ENCODE data around the gene LTBR.

LTBR gene

DNA sequence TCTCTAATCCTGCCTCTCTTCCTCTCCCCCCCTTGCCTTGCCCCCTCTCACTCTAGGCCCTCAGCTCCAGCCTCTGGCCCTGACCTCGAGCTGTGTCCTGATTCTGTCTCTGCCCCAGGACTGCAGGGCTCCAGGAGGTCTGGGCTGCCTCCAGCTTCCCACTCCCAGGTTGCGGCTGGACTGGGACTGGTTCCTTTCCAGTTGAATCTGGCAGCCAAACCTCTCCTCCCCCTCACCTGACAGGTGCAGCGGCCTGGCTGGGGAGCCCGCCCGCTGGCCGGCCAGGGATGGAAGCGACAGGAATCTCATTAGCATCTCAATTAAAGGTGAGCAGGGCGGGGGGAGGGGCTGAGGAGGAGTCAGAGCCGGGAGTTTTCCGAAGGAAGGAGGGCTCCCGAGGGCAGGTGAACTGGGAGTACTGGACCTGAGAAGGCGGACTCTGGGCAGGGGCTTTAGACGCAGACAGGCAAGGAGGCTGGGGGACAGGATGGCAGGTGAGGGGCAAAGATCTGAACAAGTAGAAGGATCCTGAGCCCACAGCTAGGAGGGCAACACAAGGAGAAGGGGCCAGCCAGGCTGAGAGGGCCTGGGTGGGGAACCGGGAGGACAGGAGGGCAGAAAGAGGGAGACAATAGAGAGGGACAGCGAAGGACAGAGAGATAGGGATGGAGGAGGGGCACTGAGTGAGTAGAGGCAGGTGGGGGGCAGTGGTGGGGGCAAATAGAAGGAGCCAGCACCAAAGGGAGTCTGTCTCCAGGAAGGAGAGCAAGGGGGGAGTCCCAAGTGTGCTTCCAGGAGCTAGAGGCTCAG lies 8.5 kb upstream of the LTBR start, which contains the start of gene SCNN1A:
Gene SCNN1A, minus strand, starts transcription at position 295 of the 810 bp plus-strand sequence. CDS start 780 bp downstream, outside the sequence.
- Histone ChIP-seq H3K79me2 (peaks cover 7% of the 10 kb centered on the region), H3K4me2 (ENCODE audit: low read length) (peak within 1 kb of the TSS; percentile 25), H3K4me1 (peaks cover 39% of the 10 kb centered on the region), H3K4me3 (ENCODE audit: low read depth, low read length) (peak within 1 kb of the TSS; percentile 31), H2AFZ (peak within 1 kb of the TSS; percentile 73), H3K9me3 (ENCODE audit: control insufficient read depth, low read length) (no peaks in the 10 kb centered on the region), H3K9ac (peak within 1 kb of the TSS; percentile 38), H3K27ac (peak within 1 kb of the TSS; percentile 98), H3K27me3 (ENCODE audit: control insufficient read depth, insufficient read depth, low read length) (no peaks in the 10 kb centered on the region), H3K36me3 (ENCODE audit: control insufficient read depth, insufficient read depth, low read length) (no peaks in the 10 kb centered on the region)
- TF ChIP-seq, protein P1, sequence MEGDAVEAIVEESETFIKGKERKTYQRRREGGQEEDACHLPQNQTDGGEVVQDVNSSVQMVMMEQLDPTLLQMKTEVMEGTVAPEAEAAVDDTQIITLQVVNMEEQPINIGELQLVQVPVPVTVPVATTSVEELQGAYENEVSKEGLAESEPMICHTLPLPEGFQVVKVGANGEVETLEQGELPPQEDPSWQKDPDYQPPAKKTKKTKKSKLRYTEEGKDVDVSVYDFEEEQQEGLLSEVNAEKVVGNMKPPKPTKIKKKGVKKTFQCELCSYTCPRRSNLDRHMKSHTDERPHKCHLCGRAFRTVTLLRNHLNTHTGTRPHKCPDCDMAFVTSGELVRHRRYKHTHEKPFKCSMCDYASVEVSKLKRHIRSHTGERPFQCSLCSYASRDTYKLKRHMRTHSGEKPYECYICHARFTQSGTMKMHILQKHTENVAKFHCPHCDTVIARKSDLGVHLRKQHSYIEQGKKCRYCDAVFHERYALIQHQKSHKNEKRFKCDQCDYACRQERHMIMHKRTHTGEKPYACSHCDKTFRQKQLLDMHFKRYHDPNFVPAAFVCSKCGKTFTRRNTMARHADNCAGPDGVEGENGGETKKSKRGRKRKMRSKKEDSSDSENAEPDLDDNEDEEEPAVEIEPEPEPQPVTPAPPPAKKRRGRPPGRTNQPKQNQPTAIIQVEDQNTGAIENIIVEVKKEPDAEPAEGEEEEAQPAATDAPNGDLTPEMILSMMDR (IDR thresholded peaks at IDR 0.05) = no peak

DNA sequence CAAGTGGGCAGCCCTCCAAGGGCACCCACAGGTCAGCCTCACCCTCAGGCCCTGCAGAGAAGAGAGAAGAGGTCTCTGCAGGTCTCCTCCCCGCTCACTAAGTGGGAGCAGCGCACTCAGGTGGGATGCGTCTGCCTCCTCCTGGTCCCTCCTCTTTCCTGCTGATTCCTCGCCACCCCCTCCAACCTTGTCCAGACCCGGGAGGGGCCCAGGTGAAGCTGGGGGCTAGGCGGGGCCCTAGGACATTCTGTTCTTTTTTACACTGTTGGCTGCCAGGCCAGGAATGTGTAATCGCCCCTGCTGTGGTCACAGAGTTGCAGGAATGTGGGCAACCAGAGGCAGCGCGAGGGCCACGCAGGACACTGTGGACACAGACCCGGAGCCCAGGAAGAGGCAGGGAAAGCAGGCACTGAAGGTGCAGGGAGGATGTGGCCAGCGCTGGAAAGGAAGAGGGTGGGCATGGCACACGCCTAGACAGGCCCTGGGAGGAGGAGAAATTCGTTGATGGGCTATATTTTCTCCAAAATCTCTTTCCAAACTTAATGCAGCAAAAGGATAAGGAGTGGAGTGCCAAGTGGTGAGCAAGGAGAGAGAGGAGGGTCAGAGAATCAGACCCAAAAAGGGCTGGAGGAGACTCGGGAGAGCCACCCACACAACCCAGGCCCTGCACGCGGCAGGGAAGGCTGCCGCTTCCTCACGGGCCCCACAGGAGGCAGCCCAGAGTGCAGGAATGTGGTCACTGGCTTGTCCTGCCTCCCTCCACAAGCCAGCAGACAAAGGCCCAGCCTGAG lies 7.7 kb upstream of the LTBR start:
- H3K27me3 ChIP-seq (ENCODE audit: control insufficient read depth, insufficient read depth, low read length) = no peaks in the 10 kb centered on the region
- no peaks in the 10 kb centered on the region for H3K9me3 ChIP-seq (ENCODE audit: control insufficient read depth, low read length)
- H3K4me1 ChIP-seq = peaks cover 31% of the 10 kb centered on the region
- peaks cover 7% of the 10 kb centered on the region for H3K79me2 ChIP-seq
- peak overlapping the region; percentile 73 for H2AFZ ChIP-seq
- peak overlapping the region; percentile 98 for H3K27ac ChIP-seq
- TF ChIP-seq, protein P1 (IDR thresholded peaks at IDR 0.05) = peak; percentile 38
- H3K4me3 ChIP-seq (ENCODE audit: low read depth, low read length) = no peak overlapping the region
- peak overlapping the region; percentile 38 for H3K9ac ChIP-seq
- no peaks in the 10 kb centered on the region for H3K36me3 ChIP-seq (ENCODE audit: control insufficient read depth, insufficient read depth, low read length)
- H3K4me2 ChIP-seq (ENCODE audit: low read length) = peak overlapping the region; percentile 25

DNA sequence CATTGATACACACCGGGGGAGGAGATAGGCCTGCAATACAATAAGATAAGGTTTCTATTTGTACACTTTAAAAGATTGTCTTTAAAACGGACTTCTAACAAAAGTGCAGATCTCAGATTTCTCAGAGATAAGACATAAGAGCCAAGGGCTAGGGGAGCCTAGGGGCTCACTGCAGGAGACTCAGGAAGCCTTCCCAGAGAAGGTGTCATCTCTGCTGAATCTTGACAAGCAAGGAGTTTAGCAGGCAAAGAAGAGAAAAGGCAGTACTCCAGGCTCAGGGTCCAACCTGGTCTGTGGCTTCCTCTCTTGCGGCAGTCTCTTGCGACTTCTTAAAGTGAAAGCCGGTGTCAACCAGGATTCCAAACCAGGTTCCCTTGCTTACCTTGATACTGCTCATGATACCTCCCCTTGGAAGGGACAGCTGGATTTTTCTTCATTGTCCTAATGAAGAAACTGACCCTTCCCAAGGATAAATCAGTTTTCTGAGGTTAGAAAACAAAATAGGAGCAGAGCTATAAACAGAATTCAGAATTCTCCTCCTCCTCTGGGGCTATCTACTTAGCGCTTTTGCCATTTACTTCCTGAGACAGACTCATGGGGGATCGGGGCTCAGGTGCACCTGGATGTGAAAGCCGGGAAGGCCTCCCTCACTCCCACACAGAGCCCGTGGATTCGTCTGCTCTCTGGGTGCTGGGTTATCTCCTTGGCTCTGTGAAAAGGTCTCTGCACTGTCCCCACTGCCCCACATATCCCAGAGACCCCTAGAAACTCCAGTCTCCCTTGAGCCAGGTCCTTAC lies 6.9 kb upstream of the LTBR start:
- Histone ChIP-seq H3K4me3 (ENCODE audit: low read depth, low read length) (no peak overlapping the region), H3K79me2 (peaks cover 3% of the 10 kb centered on the region), H3K4me1 (peaks cover 31% of the 10 kb centered on the region), H3K36me3 (ENCODE audit: control insufficient read depth, insufficient read depth, low read length) (no peaks in the 10 kb centered on the region), H3K4me2 (ENCODE audit: low read length) (no peak overlapping the region), H3K27ac (peak overlapping the region; percentile 98), H2AFZ (peak overlapping the region; percentile 73), H3K27me3 (ENCODE audit: control insufficient read depth, insufficient read depth, low read length) (no peaks in the 10 kb centered on the region), H3K9ac (no peak overlapping the region), H3K9me3 (ENCODE audit: control insufficient read depth, low read length) (no peaks in the 10 kb centered on the region)
- TF ChIP-seq, protein P1 (IDR thresholded peaks at IDR 0.05) = no peak

DNA sequence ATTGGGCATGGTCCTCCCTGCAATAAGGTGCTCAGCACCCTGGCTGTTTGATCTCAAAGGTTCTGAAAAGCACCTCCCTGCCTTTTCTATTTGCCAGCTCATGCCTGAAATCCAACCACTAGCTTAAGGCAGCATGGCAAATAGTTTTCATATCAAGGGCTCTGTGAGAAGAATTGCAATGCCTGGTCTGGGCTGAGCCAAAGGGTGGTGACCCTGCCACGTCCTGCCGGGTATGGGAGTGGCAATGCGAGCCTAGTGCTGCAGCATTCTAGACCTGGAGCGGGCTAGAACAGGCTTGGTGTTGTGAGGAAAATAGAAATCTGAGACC lies 6.3 kb upstream of the LTBR start:
- Histone ChIP-seq H3K4me2 (ENCODE audit: low read length) (no peak overlapping the region), H2AFZ (peak overlapping the region; percentile 73), H3K4me1 (peaks cover 31% of the 10 kb centered on the region), H3K9ac (no peak overlapping the region), H3K79me2 (peaks cover 3% of the 10 kb centered on the region), H3K27me3 (ENCODE audit: control insufficient read depth, insufficient read depth, low read length) (no peaks in the 10 kb centered on the region), H3K27ac (peak overlapping the region; percentile 98), H3K9me3 (ENCODE audit: control insufficient read depth, low read length) (no peaks in the 10 kb centered on the region), H3K4me3 (ENCODE audit: low read depth, low read length) (no peak overlapping the region), H3K36me3 (ENCODE audit: control insufficient read depth, insufficient read depth, low read length) (no peaks in the 10 kb centered on the region)
- TF ChIP-seq, protein P1 (IDR thresholded peaks at IDR 0.05) = no peak

Measured in parathyroid adenoma (tissue), 2 donors.